Activated CD4-positive, alpha-beta T cell treated with anti-CD3 and anti-CD28 coated beads, Interleukin-2, amount 50 U/mL, for 24 hours (primary cell): Measurements from ENCODE around the gene SH3BP1.
A peak's percentile ranks its signal among the peaks of the same experiment; 100 is the strongest.
"Not testable (repeated sequence)": the region's sequence is repeated elsewhere in the genome, so short reads cannot be mapped to it uniquely, and the experiment has no call there.

Source experiments
- DNase-seq, 2 donors: peaks; one replicate each; pipeline ENCODE4 v3.0.0-alpha.2; 2020; ENCODE audit warnings: low read depth in 1 of 2, low spot score in 1 of 2

The SH3BP1 gene

GRCh38 chr22:37639070-37639760 lies at the start of gene SH3BP1:
TSS of gene SH3BP1 (plus strand) at chr22:37639669. CDS start at chr22:37639788, 119 bp downstream.
- DNase-seq: no peak

- DNase-seq: not testable (repeated sequence)
These were observed 48.4 kb upstream of the SH3BP1 start for GRCh38 chr22:37591081-37591480.

- DNase-seq: no peak
These were observed 47.6 kb upstream of the SH3BP1 start for GRCh38 chr22:37591823-37592404.

- no peak for DNase-seq
These were observed 45.2 kb upstream of the SH3BP1 start for GRCh38 chr22:37594237-37594636.

GRCh38 chr22:37599153-37599552 lies 40.3 kb upstream of the SH3BP1 start:
- no peak for DNase-seq

- DNase-seq: no peak
These were observed 38.3 kb upstream of the SH3BP1 start for GRCh38 chr22:37601203-37601539.

- DNase-seq: no peak
These were observed 37.7 kb upstream of the SH3BP1 start for GRCh38 chr22:37601540-37602442.

- DNase-seq: not testable (repeated sequence)
These were observed 36.8 kb upstream of the SH3BP1 start for GRCh38 chr22:37602546-37603277.

- DNase-seq: no peak
These were observed 35.4 kb upstream of the SH3BP1 start for GRCh38 chr22:37604074-37604473.

GRCh38 chr22:37604875-37605274 lies 34.6 kb upstream of the SH3BP1 start:
- peak in 1 of 2 donors; percentile 29 for DNase-seq

GRCh38 chr22:37607010-37607934 lies 32.2 kb upstream of the SH3BP1 start:
- peak; percentile 83 to 88 for DNase-seq

GRCh38 chr22:37607935-37608476 lies 31.5 kb upstream of the SH3BP1 start:
- no peak for DNase-seq

- DNase-seq: peak; percentile 89 to 93
These were observed 30.8 kb upstream of the SH3BP1 start, which contains the start of gene GGA1 for GRCh38 chr22:37608477-37609239. TSS of gene GGA1 (plus strand) at chr22:37608834. CDS start at chr22:37608861, 27 bp downstream.

GRCh38 chr22:37609240-37610152 lies 30.0 kb upstream of the SH3BP1 start:
- peak in 1 of 2 donors; percentile 11 for DNase-seq

- not testable (repeated sequence) for DNase-seq
These were observed 29.4 kb upstream of the SH3BP1 start for GRCh38 chr22:37610153-37610475.

GRCh38 chr22:37610480-37611129 lies 28.9 kb upstream of the SH3BP1 start:
- no peak for DNase-seq

GRCh38 chr22:37611207-37611606 lies 28.3 kb upstream of the SH3BP1 start:
- no peak for DNase-seq
